Measurements from ENCODE around the gene OR10A3.

Gene OR10A3

GRCh38 chr11:7905549-7905948 is 36.0 kb downstream of the OR10A3 start:
- TF ChIP-seq POLR2AphosphoS5 (IDR thresholded peaks at IDR 0.05; ENCODE audit: low read depth, low read length) (no peak), REST (IDR thresholded peaks at IDR 0.05; ENCODE audit: insufficient read depth in 1 of 2, low read depth in 2 of 2, low read length in 2 of 2) (no peak), SIN3A (IDR thresholded peaks at IDR 0.05; ENCODE audit: borderline replicate concordance, insufficient read depth, low read length) (no peak), FOXP2 (optimal IDR thresholded peaks at IDR 0.05; ENCODE audit: borderline replicate concordance, extremely low read depth, extremely low read length, insufficient read depth) (no peak)

- no peak for TF ChIP-seq FOXP2 (optimal IDR thresholded peaks at IDR 0.05; ENCODE audit: borderline replicate concordance, extremely low read depth, extremely low read length, insufficient read depth)
- no peak for TF ChIP-seq REST (IDR thresholded peaks at IDR 0.05; ENCODE audit: insufficient read depth in 1 of 2, low read depth in 2 of 2, low read length in 2 of 2)
- TF ChIP-seq TAF1 (IDR thresholded peaks at IDR 0.05; ENCODE audit: borderline replicate concordance, insufficient read depth, low read length), result no peak
- no peak for TF ChIP-seq SIN3A (IDR thresholded peaks at IDR 0.05; ENCODE audit: borderline replicate concordance, insufficient read depth, low read length)
- no peak for TF ChIP-seq POLR2AphosphoS5 (IDR thresholded peaks at IDR 0.05; ENCODE audit: low read depth, low read length)
Measured at GRCh38 chr11:7904917-7905316, 36.6 kb downstream of the OR10A3 start.

- no peak for TF ChIP-seq TAF1 (IDR thresholded peaks at IDR 0.05; ENCODE audit: borderline replicate concordance, insufficient read depth, low read length)
- TF ChIP-seq REST (IDR thresholded peaks at IDR 0.05; ENCODE audit: insufficient read depth in 1 of 2, low read depth in 2 of 2, low read length in 2 of 2), result no peak
- no peak for TF ChIP-seq SIN3A (IDR thresholded peaks at IDR 0.05; ENCODE audit: borderline replicate concordance, insufficient read depth, low read length)
- TF ChIP-seq FOXP2 (optimal IDR thresholded peaks at IDR 0.05; ENCODE audit: borderline replicate concordance, extremely low read depth, extremely low read length, insufficient read depth), result no peak
- no peak for TF ChIP-seq POLR2AphosphoS5 (IDR thresholded peaks at IDR 0.05; ENCODE audit: low read depth, low read length)
Measured at GRCh38 chr11:7903940-7904339, 37.6 kb downstream of the OR10A3 start.

- TF ChIP-seq FOXP2 (optimal IDR thresholded peaks at IDR 0.05; ENCODE audit: borderline replicate concordance, extremely low read depth, extremely low read length, insufficient read depth) (no peak), POLR2AphosphoS5 (IDR thresholded peaks at IDR 0.05; ENCODE audit: low read depth, low read length) (no peak), SIN3A (IDR thresholded peaks at IDR 0.05; ENCODE audit: borderline replicate concordance, insufficient read depth, low read length) (no peak), REST (IDR thresholded peaks at IDR 0.05; ENCODE audit: insufficient read depth in 1 of 2, low read depth in 2 of 2, low read length in 2 of 2) (no peak), TAF1 (IDR thresholded peaks at IDR 0.05; ENCODE audit: borderline replicate concordance, insufficient read depth, low read length) (no peak)
Measured at GRCh38 chr11:7901319-7901854, 40.1 kb downstream of the OR10A3 start.

- TF ChIP-seq SIN3A (IDR thresholded peaks at IDR 0.05; ENCODE audit: borderline replicate concordance, insufficient read depth, low read length), result no peak
- no peak for TF ChIP-seq TAF1 (IDR thresholded peaks at IDR 0.05; ENCODE audit: borderline replicate concordance, insufficient read depth, low read length)
- TF ChIP-seq REST (IDR thresholded peaks at IDR 0.05; ENCODE audit: insufficient read depth in 1 of 2, low read depth in 2 of 2, low read length in 2 of 2), result no peak
- no peak for TF ChIP-seq FOXP2 (optimal IDR thresholded peaks at IDR 0.05; ENCODE audit: borderline replicate concordance, extremely low read depth, extremely low read length, insufficient read depth)
- no peak for TF ChIP-seq POLR2AphosphoS5 (IDR thresholded peaks at IDR 0.05; ENCODE audit: low read depth, low read length)
Measured at GRCh38 chr11:7900686-7901085, 40.8 kb downstream of the OR10A3 start.

All from PFSK-1 (cell line).